ENCODE data around the gene HSF5.

HSF5 gene

DNA sequence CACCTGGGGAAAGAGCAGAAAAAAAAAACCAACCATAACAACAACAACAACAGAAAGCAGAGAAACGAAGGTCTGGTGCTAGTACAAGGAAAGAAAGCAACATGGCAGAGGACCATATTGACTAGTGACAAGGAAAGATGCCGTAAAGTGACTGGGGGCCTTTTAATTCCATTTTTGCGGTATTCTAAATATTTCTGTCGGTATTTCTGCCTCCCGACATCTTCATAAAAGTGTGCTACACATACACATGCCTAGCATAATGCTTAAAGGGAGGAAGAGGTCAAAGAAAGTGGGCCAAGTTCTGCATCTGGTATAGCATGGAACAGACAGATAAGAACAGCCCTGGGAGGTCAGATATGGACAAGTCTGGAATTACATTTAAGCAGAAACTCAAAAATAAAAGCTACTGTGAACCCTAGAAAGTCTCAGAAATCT is 51.4 kb downstream of the HSF5 start:
- Histone ChIP-seq H3F3A (ENCODE audit: insufficient read depth, low read length) (no peaks in the 10 kb centered on the region), H3K36me3 (replicated peaks; ENCODE audit: insufficient read depth, low read length) (no peaks in the 10 kb centered on the region), H2AFZ (ENCODE audit: low read length) (no peak overlapping the region), H3K79me2 (ENCODE audit: low read length) (no peaks in the 10 kb centered on the region), H3K27me3 (replicated peaks; ENCODE audit: insufficient read depth, low read length) (no peaks in the 10 kb centered on the region), H4K20me1 (ENCODE audit: insufficient read depth, low read length) (no peaks in the 10 kb centered on the region), H3K9me2 (replicated peaks; ENCODE audit: insufficient read depth, low read length) (no peaks in the 10 kb centered on the region), H3K9ac (ENCODE audit: low read length) (no peak overlapping the region), H3K4me1 (ENCODE audit: low read length) (no peaks in the 10 kb centered on the region), H3K9me3 (replicated peaks; ENCODE audit: insufficient read depth, low read length) (no peaks in the 10 kb centered on the region), H3K27ac (ENCODE audit: low read length) (no peak overlapping the region), H3K4me2 (ENCODE audit: low read depth, low read length) (no peak overlapping the region), H3K4me3 (ENCODE audit: low read length) (no peak overlapping the region)
- no peak for TF ChIP-seq CTCF (IDR thresholded peaks at IDR 0.05; ENCODE audit: low read length)
- no peak for TF ChIP-seq EZH2 (optimal IDR thresholded peaks at IDR 0.05; ENCODE audit: low read depth, low read length)
- TF ChIP-seq EZH2phosphoT487 (IDR thresholded peaks at IDR 0.05; ENCODE audit: low read length): no peak
- no peak for DNase-seq

GRCh38 chr17:58436245-58436644 is 52.0 kb downstream of the HSF5 start:
- no peak overlapping the region for H3K9ac ChIP-seq (ENCODE audit: low read length)
- H3K4me3 ChIP-seq (ENCODE audit: low read length): no peak overlapping the region
- H2AFZ ChIP-seq (ENCODE audit: low read length): no peak overlapping the region
- H3K27me3 ChIP-seq (replicated peaks; ENCODE audit: insufficient read depth, low read length): no peaks in the 10 kb centered on the region
- no peaks in the 10 kb centered on the region for H4K20me1 ChIP-seq (ENCODE audit: insufficient read depth, low read length)
- no peaks in the 10 kb centered on the region for H3K79me2 ChIP-seq (ENCODE audit: low read length)
- H3K36me3 ChIP-seq (replicated peaks; ENCODE audit: insufficient read depth, low read length): no peaks in the 10 kb centered on the region
- no peaks in the 10 kb centered on the region for H3K9me2 ChIP-seq (replicated peaks; ENCODE audit: insufficient read depth, low read length)
- H3K9me3 ChIP-seq (replicated peaks; ENCODE audit: insufficient read depth, low read length): no peaks in the 10 kb centered on the region
- TF ChIP-seq CTCF (IDR thresholded peaks at IDR 0.05; ENCODE audit: low read length): no peak
- no peak for TF ChIP-seq EZH2phosphoT487 (IDR thresholded peaks at IDR 0.05; ENCODE audit: low read length)
- TF ChIP-seq EZH2 (optimal IDR thresholded peaks at IDR 0.05; ENCODE audit: low read depth, low read length): no peak
- H3K27ac ChIP-seq (ENCODE audit: low read length): no peak overlapping the region
- H3F3A ChIP-seq (ENCODE audit: insufficient read depth, low read length): no peaks in the 10 kb centered on the region
- H3K4me1 ChIP-seq (ENCODE audit: low read length): no peaks in the 10 kb centered on the region
- no peak for DNase-seq
- no peak overlapping the region for H3K4me2 ChIP-seq (ENCODE audit: low read depth, low read length)

DNA sequence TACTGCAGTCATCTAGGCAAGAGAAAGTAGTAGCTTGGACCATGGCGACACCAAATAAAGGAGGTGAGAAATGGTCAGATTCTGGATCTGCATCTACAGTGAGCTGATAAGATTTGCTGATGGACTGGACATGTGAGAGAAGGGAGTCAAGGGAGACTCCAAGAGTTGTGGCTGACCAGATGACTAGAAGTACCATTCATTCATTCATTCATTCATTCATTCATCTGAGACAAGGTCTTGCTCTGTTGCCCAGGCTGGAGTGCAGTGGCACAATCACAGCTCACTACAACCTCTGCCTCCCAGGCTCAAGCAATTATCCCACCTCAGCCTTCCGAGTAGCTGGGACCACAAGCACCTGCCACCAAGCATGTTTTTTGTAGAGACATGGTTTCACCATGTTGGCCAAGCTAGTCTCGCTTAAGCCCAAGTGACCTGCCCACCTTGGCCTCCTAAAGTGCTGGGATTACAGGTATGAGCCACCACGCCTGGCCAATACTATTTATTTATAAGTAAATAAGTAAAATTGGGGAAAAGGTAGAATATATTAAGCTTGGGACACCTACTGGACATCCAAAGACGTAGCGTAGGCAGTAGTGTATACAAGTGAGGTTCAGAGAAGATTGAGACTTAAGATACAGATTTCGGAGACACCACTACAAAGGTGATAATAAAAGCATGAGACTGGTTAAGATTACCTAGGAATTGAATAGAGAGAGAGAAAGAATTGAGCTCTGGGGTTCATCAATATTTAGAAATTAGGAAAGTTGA is 55.2 kb downstream of the HSF5 start:
- Histone ChIP-seq H4K20me1 (ENCODE audit: insufficient read depth, low read length) (no peaks in the 10 kb centered on the region), H3K27me3 (replicated peaks; ENCODE audit: insufficient read depth, low read length) (no peaks in the 10 kb centered on the region), H3K4me3 (ENCODE audit: low read length) (no peak overlapping the region), H2AFZ (ENCODE audit: low read length) (no peak overlapping the region), H3K9me2 (replicated peaks; ENCODE audit: insufficient read depth, low read length) (no peaks in the 10 kb centered on the region), H3K27ac (ENCODE audit: low read length) (no peak overlapping the region), H3K9ac (ENCODE audit: low read length) (no peak overlapping the region), H3K79me2 (ENCODE audit: low read length) (no peaks in the 10 kb centered on the region), H3F3A (ENCODE audit: insufficient read depth, low read length) (no peaks in the 10 kb centered on the region), H3K36me3 (replicated peaks; ENCODE audit: insufficient read depth, low read length) (no peaks in the 10 kb centered on the region), H3K4me2 (ENCODE audit: low read depth, low read length) (no peak overlapping the region), H3K4me1 (ENCODE audit: low read length) (0 out of 2 replicates have a peak, but pooled peaks cover 3% of the 10 kb centered on the region), H3K9me3 (replicated peaks; ENCODE audit: insufficient read depth, low read length) (no peaks in the 10 kb centered on the region)
- DNase-seq: no peak
- TF ChIP-seq EZH2 (optimal IDR thresholded peaks at IDR 0.05; ENCODE audit: low read depth, low read length) (no peak), EZH2phosphoT487 (IDR thresholded peaks at IDR 0.05; ENCODE audit: low read length) (no peak), CTCF (IDR thresholded peaks at IDR 0.05; ENCODE audit: low read length) (peak; percentile 7; the same call in 1 of the 2 replicates)

All from MM.1S (cell line).